Measurements from ENCODE around the gene MRAS.

- TF ChIP-seq EZH2 (IDR thresholded peaks at IDR 0.05; ENCODE audit: low read length) (no peak), CTCF (optimal IDR thresholded peaks at IDR 0.05 in 1 of 3, IDR thresholded peaks at IDR 0.05 in 1 of 3, conservative IDR thresholded peaks at IDR 0.05 in 1 of 3; ENCODE audit: extremely low read depth in 1 of 3, insufficient read depth in 2 of 3, low read length in 3 of 3) (no peak)
These were observed 17.8 kb downstream of the MRAS start for GRCh38 chr3:138366006-138366759.
